T-helper 17 cell (primary cell): ENCODE results near the gene DICER1. TPM values are rescaled to one million over a fixed set of nuclear protein-coding genes. Genes with fewer than 3 reads are reported as not detected.

Source experiments
- ATAC-seq: fragments of 150-1000 bp; cut with Tn5 transposase; 2 replicates; pipeline ENCODE4 v1.10.0; 2021; ENCODE audit warnings: mild to moderate bottlenecking, moderate library complexity
- DNase-seq, 3 donors: peaks; one replicate each; pipeline versions ENCODE4 v3.0.0 to v3.0.0-alpha.2; 2020 to 2021
- H3K9me3 ChIP-seq: one replicate; pipeline ENCODE4 v1.7.0; 2013; ENCODE audit warnings: low read length, mild to moderate bottlenecking; ENCODE audit not compliant: control insufficient read depth, poor library complexity, severe bottlenecking
- H3K27ac Mint-ChIP-seq: one replicate; pipeline ENCODE4 v1.8.0; 2022; ENCODE audit warnings: mild to moderate bottlenecking, moderate library complexity, mixed read lengths
- H3K27me3 Mint-ChIP-seq: one replicate; pipeline ENCODE4 v1.8.0; 2022; ENCODE audit warnings: mixed read lengths
- H3K36me3 Mint-ChIP-seq: one replicate; pipeline ENCODE4 v1.8.0; 2022; ENCODE audit warnings: low read depth, mixed read lengths
- H3K4me1 Mint-ChIP-seq: one replicate; pipeline ENCODE4 v1.8.0; 2022; ENCODE audit warnings: mild to moderate bottlenecking, mixed read lengths
- H3K4me3 Mint-ChIP-seq: one replicate; pipeline ENCODE4 v1.8.0; 2022; ENCODE audit warnings: mild to moderate bottlenecking, moderate library complexity, mixed read lengths
- total RNA-seq, 4 donors: library from RNA in 2 of 4; stranded (reverse) in 2 of 4; gene quantifications; one replicate each; pipeline ENCODE4 v1.2.3 and lab custom pipeline; 2022 to 2026

Gene DICER1
- total RNA-seq, 2 donors from 2014 or later = 44.0 to 54.9 TPM

- H3K4me1 Mint-ChIP-seq = peaks cover 21% of the 10 kb centered on the region
- H3K36me3 Mint-ChIP-seq = peaks cover 16% of the 10 kb centered on the region
- no peak for DNase-seq
- H3K27me3 Mint-ChIP-seq = no peaks in the 10 kb centered on the region
- H3K4me3 Mint-ChIP-seq = no peak overlapping the region
- no peak for ATAC-seq
- H3K27ac Mint-ChIP-seq = peak overlapping the region; percentile 68
- no peaks in the 10 kb centered on the region for H3K9me3 ChIP-seq
Measured at GRCh38 chr14:95101736-95102679, 55.3 kb downstream of the DICER1 start.

- Mint-ChIP-seq H3K36me3 (peaks cover 15% of the 10 kb centered on the region), H3K27me3 (no peaks in the 10 kb centered on the region), H3K27ac (peak overlapping the region; percentile 39), H3K4me1 (peaks cover 23% of the 10 kb centered on the region), H3K4me3 (no peak overlapping the region)
- ATAC-seq (peak; percentile 66), DNase-seq (peak in 1 of 3 donors; percentile 16)
- H3K9me3 ChIP-seq = no peaks in the 10 kb centered on the region
Measured at GRCh38 chr14:95098984-95099599, 58.2 kb downstream of the DICER1 start.

GRCh38 chr14:95097385-95097784 is 59.9 kb downstream of the DICER1 start:
- Mint-ChIP-seq H3K4me1 (peaks cover 20% of the 10 kb centered on the region), H3K36me3 (peaks cover 6% of the 10 kb centered on the region), H3K27ac (no peak overlapping the region), H3K4me3 (no peak overlapping the region), H3K27me3 (no peaks in the 10 kb centered on the region)
- no peak for ATAC-seq
- no peak for DNase-seq
- H3K9me3 ChIP-seq = no peaks in the 10 kb centered on the region

GRCh38 chr14:95096476-95096875 is 60.9 kb downstream of the DICER1 start:
- Mint-ChIP-seq H3K4me1 (peaks cover 14% of the 10 kb centered on the region), H3K27ac (no peak overlapping the region), H3K27me3 (no peaks in the 10 kb centered on the region), H3K4me3 (no peak overlapping the region), H3K36me3 (peaks cover 5% of the 10 kb centered on the region)
- ATAC-seq (no peak), DNase-seq (no peak)
- H3K9me3 ChIP-seq = no peaks in the 10 kb centered on the region

- H3K36me3 Mint-ChIP-seq = peaks cover 8% of the 10 kb centered on the region
- H3K9me3 ChIP-seq = no peaks in the 10 kb centered on the region
- ATAC-seq (no peak), DNase-seq (no peak)
- peaks cover 11% of the 10 kb centered on the region for H3K4me1 Mint-ChIP-seq
- H3K27ac Mint-ChIP-seq = no peak overlapping the region
- no peak overlapping the region for H3K4me3 Mint-ChIP-seq
- H3K27me3 Mint-ChIP-seq = no peaks in the 10 kb centered on the region
Measured at GRCh38 chr14:95095996-95096395, 61.3 kb downstream of the DICER1 start.

GRCh38 chr14:95092723-95093122 is 64.6 kb downstream of the DICER1 start:
- ATAC-seq (no peak), DNase-seq (no peak)
- Mint-ChIP-seq H3K4me1 (peaks cover 4% of the 10 kb centered on the region), H3K27me3 (no peaks in the 10 kb centered on the region), H3K27ac (no peak overlapping the region), H3K36me3 (peaks cover 5% of the 10 kb centered on the region), H3K4me3 (no peak overlapping the region)
- no peaks in the 10 kb centered on the region for H3K9me3 ChIP-seq

GRCh38 chr14:95091581-95091980 is 65.7 kb downstream of the DICER1 start:
- Mint-ChIP-seq H3K4me3 (no peak overlapping the region), H3K27ac (no peak overlapping the region), H3K36me3 (peaks cover 5% of the 10 kb centered on the region), H3K27me3 (no peaks in the 10 kb centered on the region), H3K4me1 (peaks cover 4% of the 10 kb centered on the region)
- ATAC-seq = no peak
- no peak for DNase-seq
- no peaks in the 10 kb centered on the region for H3K9me3 ChIP-seq

- peaks cover 10% of the 10 kb centered on the region for H3K36me3 Mint-ChIP-seq
- no peak for DNase-seq
- no peak overlapping the region for H3K4me3 Mint-ChIP-seq
- no peak for ATAC-seq
- no peak overlapping the region for H3K27ac Mint-ChIP-seq
- H3K4me1 Mint-ChIP-seq = peaks cover 2% of the 10 kb centered on the region
- no peaks in the 10 kb centered on the region for H3K9me3 ChIP-seq
- H3K27me3 Mint-ChIP-seq = no peaks in the 10 kb centered on the region
Measured at GRCh38 chr14:95088665-95089064, 68.7 kb downstream of the DICER1 start.

- DNase-seq (no peak), ATAC-seq (no peak)
- Mint-ChIP-seq H3K4me3 (no peak overlapping the region), H3K27ac (no peak overlapping the region), H3K36me3 (peaks cover 10% of the 10 kb centered on the region), H3K4me1 (no peaks in the 10 kb centered on the region), H3K27me3 (no peaks in the 10 kb centered on the region)
- H3K9me3 ChIP-seq = no peaks in the 10 kb centered on the region
Measured at GRCh38 chr14:95087619-95088018, 69.7 kb downstream of the DICER1 start.

- H3K9me3 ChIP-seq = no peaks in the 10 kb centered on the region
- ATAC-seq (no peak), DNase-seq (no peak)
- peaks cover 7% of the 10 kb centered on the region for H3K36me3 Mint-ChIP-seq
- H3K27me3 Mint-ChIP-seq = no peaks in the 10 kb centered on the region
- H3K4me1 Mint-ChIP-seq = no peaks in the 10 kb centered on the region
- no peak overlapping the region for H3K4me3 Mint-ChIP-seq
- no peak overlapping the region for H3K27ac Mint-ChIP-seq
Measured at GRCh38 chr14:95085321-95085720, 72.0 kb downstream of the DICER1 start.

GRCh38 chr14:95078867-95079266 is 78.5 kb downstream of the DICER1 start:
- H3K4me1 Mint-ChIP-seq = no peaks in the 10 kb centered on the region
- ATAC-seq (no peak), DNase-seq (no peak)
- peaks cover 2% of the 10 kb centered on the region for H3K9me3 ChIP-seq
- H3K27ac Mint-ChIP-seq = no peak overlapping the region
- H3K4me3 Mint-ChIP-seq = no peak overlapping the region
- H3K27me3 Mint-ChIP-seq = peaks cover 22% of the 10 kb centered on the region
- no peaks in the 10 kb centered on the region for H3K36me3 Mint-ChIP-seq

- H3K9me3 ChIP-seq = peaks cover 2% of the 10 kb centered on the region
- H3K27ac Mint-ChIP-seq = no peak overlapping the region
- ATAC-seq (no peak), DNase-seq (no peak)
- H3K4me1 Mint-ChIP-seq = no peaks in the 10 kb centered on the region
- peaks cover 23% of the 10 kb centered on the region for H3K27me3 Mint-ChIP-seq
- H3K36me3 Mint-ChIP-seq = no peaks in the 10 kb centered on the region
- H3K4me3 Mint-ChIP-seq = no peak overlapping the region
Measured at GRCh38 chr14:95077345-95077744, 80.0 kb downstream of the DICER1 start.

- Mint-ChIP-seq H3K4me3 (no peak overlapping the region), H3K27me3 (peaks cover 28% of the 10 kb centered on the region), H3K36me3 (no peaks in the 10 kb centered on the region), H3K27ac (no peak overlapping the region), H3K4me1 (no peaks in the 10 kb centered on the region)
- DNase-seq = no peak
- H3K9me3 ChIP-seq = peaks cover 2% of the 10 kb centered on the region
- no peak for ATAC-seq
Measured at GRCh38 chr14:95075789-95076188, 81.5 kb downstream of the DICER1 start.
